Small intestine (tissue), 7 donors: ENCODE data around the gene MICALL2. TPM values are rescaled to one million over a fixed set of nuclear protein-coding genes. Genes with fewer than 3 reads are reported as not detected.

Experiments used
- DNase-seq, 2 donors: peaks; one replicate each; pipeline versions ENCODE4 v3.0.0 to v3.0.0-alpha.2; 2013
- FAIRE-seq: peaks from 2 replicates; lab custom pipeline; 2012; peaks lifted over from hg19 to GRCh38; lab: Jason Lieb, UNC
- H3K27ac ChIP-seq, 3 donors: one replicate each; pipeline ENCODE4 v1.5.1; 2013; ENCODE audit warnings: low read length in 2 of 3, mild to moderate bottlenecking in 2 of 3, control low read depth in 1 of 3, inconsistent platforms in 1 of 3, low read depth in 1 of 3, moderate library complexity in 1 of 3
- H3K27me3 ChIP-seq, 3 donors: one replicate each; pipeline ENCODE4 v1.6.1; 2013; ENCODE audit warnings: low read length in 3 of 3, inconsistent platforms in 1 of 3; ENCODE audit not compliant: control insufficient read depth in 3 of 3, insufficient read depth in 3 of 3
- H3K36me3 ChIP-seq, 3 donors: one replicate each; pipeline ENCODE4 v1.6.1; 2013; ENCODE audit warnings: low read length in 3 of 3, inconsistent platforms in 1 of 3, low read depth in 1 of 3, mild to moderate bottlenecking in 1 of 3, moderate library complexity in 1 of 3; ENCODE audit not compliant: control insufficient read depth in 3 of 3, insufficient read depth in 2 of 3
- H3K4me1 ChIP-seq, 3 donors: one replicate each; pipeline ENCODE4 v1.6.1; 2013; ENCODE audit warnings: low read length in 2 of 3, inconsistent platforms in 1 of 3, low read depth in 1 of 3, mild to moderate bottlenecking in 1 of 3, moderate library complexity in 1 of 3; ENCODE audit not compliant: control insufficient read depth in 3 of 3, insufficient read depth in 2 of 3
- H3K4me3 ChIP-seq, 3 donors: one replicate each; pipeline ENCODE4 v1.5.1; 2013; ENCODE audit warnings: low read length in 3 of 3, control low read depth in 1 of 3, inconsistent platforms in 1 of 3, low read depth in 1 of 3, mild to moderate bottlenecking in 1 of 3, moderate library complexity in 1 of 3
- H3K9me3 ChIP-seq, 2 donors: one replicate each; pipeline ENCODE4 v1.6.1; 2013; ENCODE audit warnings: low read depth in 1 of 2, low read length in 1 of 2; ENCODE audit not compliant: control insufficient read depth in 2 of 2, insufficient read depth in 1 of 2
- WGBS, 3 donors: extraction: QIAGEN DNeasy Blood & Tissue Kit; methylation state at CpG; one replicate each; pipeline ENCODE4 v1.1.7; 2013; 5-methylcytosine and 5-hydroxymethylcytosine counted together
- polyA plus RNA-seq, 4 donors: library from polyadenylated mRNA; stranded (reverse) in 3 of 4; unstranded in 1 of 4; fragments of 200-250 nt in 3 of 4; fragments of 120-200 nt in 1 of 4; gene quantifications; one replicate each; pipeline versions ENCODE4 v1.2.1 to v1.2.3, GENCODE V29; 2013
- donor health status: healthy with polysubstance abuse.
- donor health status: control.
- donor health status: control.
- donor health status: Bipolar disorder and iron deficiency.
- donor health status: healthy.

MICALL2 gene
- polyA plus RNA-seq, 4 donors, result 67.9 to 533 (median 264) TPM

DNA sequence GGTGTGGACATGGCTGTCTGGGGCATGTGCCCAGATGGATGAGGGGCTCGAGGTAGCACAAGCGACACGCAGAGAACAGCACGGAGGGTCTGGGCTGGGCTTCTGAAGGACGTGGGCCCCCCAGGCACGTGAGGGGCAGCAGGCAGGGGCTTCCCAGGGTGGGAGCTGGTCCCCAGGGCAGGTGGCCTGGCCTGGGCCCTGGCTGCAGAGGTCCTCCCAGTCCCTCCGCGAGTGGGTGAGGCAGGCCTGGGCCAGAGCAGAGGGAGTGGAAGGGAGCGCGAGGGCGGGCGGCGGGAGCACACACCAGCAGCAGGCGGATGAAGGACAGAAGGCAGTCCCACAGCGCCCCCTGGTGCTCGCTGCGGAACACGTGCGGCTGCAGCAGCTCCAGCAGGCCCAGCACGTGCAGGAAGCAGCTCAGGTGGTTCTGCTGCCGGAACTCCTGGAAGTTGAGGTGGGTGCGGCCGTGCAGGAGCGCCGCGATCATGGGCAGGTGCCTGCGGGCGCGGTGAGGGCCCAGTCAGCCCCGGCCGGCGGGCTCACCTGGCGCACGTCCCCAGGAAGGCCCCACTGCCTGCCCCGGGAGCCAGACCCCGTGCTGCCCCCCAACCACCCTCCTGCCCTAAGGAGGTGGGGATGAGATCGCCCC, 14.7 kb upstream of the MICALL2 start:
- FAIRE-seq (no peak), DNase-seq (peak; percentile 93 to 97)
- Histone ChIP-seq H3K27me3 (no peaks in the 10 kb centered on the region), H3K36me3 (peaks cover 12 to 99% (median 16%) of the 10 kb centered on the region in 3 donors), H3K27ac (peak overlapping the region in 2 of 3 donors; percentile 28 to 56), H3K4me3 (no peak overlapping the region), H3K4me1 (peaks cover 0 to 8% (median 4%) of the 10 kb centered on the region in 3 donors), H3K9me3 (no peaks in the 10 kb centered on the region)
- WGBS, 3 donors, result 17 to 22% (median 20%) methylated on average over 27 to 37 of the region's 37 CpGs

- Histone ChIP-seq H3K36me3 (peaks cover 10 to 80% (median 12%) of the 10 kb centered on the region in 3 donors), H3K27ac (no peak overlapping the region), H3K4me1 (peaks cover 3 to 24% (median 4%) of the 10 kb centered on the region in 3 donors), H3K27me3 (no peaks in the 10 kb centered on the region), H3K9me3 (no peaks in the 10 kb centered on the region), H3K4me3 (no peak overlapping the region)
- 93 to 97% (median 93%) methylated on average over 20 to 21 of the region's 21 CpGs for WGBS, 3 donors
- no peak for DNase-seq
- FAIRE-seq, result no peak
Measured at GRCh38 chr7:1470901-1471300, 11.6 kb upstream of the MICALL2 start.

- no peak for FAIRE-seq
- 89 to 91% (median 90%) methylated on average over 21 to 24 of the region's 24 CpGs for WGBS, 3 donors
Measured at GRCh38 chr7:1468643-1469298, 9.5 kb upstream of the MICALL2 start.

GRCh38 chr7:1468203-1468602, 8.9 kb upstream of the MICALL2 start:
- FAIRE-seq (no peak), DNase-seq (no peak)
- Histone ChIP-seq H3K27ac (no peak overlapping the region), H3K9me3 (no peaks in the 10 kb centered on the region), H3K36me3 (peaks cover 6 to 54% (median 10%) of the 10 kb centered on the region in 3 donors), H3K4me1 (peaks cover 0 to 33% (median 6%) of the 10 kb centered on the region in 3 donors), H3K27me3 (no peaks in the 10 kb centered on the region), H3K4me3 (no peak overlapping the region)
- WGBS, 3 donors, result 86 to 93% (median 92%) methylated on average over 12 to 13 of the region's 13 CpGs

More at GRCh38 chr7:1468643-1469298, 9.5 kb upstream of the MICALL2 start:
- no peaks in the 10 kb centered on the region for H3K9me3 ChIP-seq
- H3K27me3 ChIP-seq, result no peaks in the 10 kb centered on the region
- DNase-seq, result no peak
- peaks cover 6 to 60% (median 12%) of the 10 kb centered on the region in 3 donors for H3K36me3 ChIP-seq
- no peak overlapping the region for H3K27ac ChIP-seq
- H3K4me1 ChIP-seq, result peaks cover 0 to 28% (median 6%) of the 10 kb centered on the region in 3 donors
- no peak overlapping the region for H3K4me3 ChIP-seq

DNA sequence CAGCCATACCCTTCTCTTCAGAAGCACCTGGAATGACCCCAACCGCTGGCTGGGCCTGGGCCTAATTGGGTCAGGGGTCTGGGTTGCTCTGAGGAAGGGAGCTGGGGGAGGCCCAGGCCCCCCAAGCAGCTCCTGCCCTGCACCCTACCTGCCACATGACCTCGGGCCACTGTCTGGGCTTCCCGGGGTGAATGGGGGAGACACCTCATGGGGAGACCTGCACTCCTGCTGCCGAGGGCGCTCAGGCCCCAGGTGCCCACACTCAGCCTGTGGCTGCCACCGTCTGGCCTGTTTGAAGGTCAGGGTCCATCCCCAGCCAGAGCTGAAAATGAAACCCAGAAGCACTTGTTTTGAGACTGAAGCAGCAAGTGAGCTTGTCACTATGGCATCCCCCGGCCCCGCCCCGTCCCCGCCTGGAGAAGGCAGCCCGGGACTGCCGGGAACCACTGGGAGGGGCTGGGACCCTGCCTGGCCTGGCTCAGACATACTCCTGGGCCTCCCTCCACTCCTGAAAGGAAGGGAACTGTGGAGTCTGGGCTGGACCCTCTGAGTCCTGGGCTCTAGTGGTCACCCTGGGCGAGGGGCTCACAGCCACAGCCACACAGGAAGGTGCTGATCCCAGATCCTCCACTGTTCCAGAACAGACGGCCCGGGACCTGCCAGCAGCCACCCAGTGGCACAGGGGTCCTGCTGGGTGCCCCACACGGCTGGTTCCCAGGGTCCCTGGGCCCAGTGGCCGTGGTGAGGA, 7.4 kb upstream of the MICALL2 start:
- peak overlapping the region in 1 of 3 donors; percentile 10 for H3K4me3 ChIP-seq
- DNase-seq (peak; percentile 93 to 95), FAIRE-seq (no peak)
- no peaks in the 10 kb centered on the region for H3K9me3 ChIP-seq
- peak overlapping the region; percentile 75 to 94 (median 84) for H3K27ac ChIP-seq
- peaks cover 0 to 39% (median 5%) of the 10 kb centered on the region in 3 donors for H3K36me3 ChIP-seq
- no peaks in the 10 kb centered on the region for H3K27me3 ChIP-seq
- peaks cover 0 to 48% (median 8%) of the 10 kb centered on the region in 3 donors for H3K4me1 ChIP-seq
- 18 to 32% (median 23%) methylated on average over 16 to 17 of the region's 17 CpGs for WGBS, 3 donors

- H3K27me3 ChIP-seq, result no peaks in the 10 kb centered on the region
- H3K4me3 ChIP-seq, result no peak overlapping the region
- H3K4me1 ChIP-seq, result peaks cover 0 to 67% (median 8%) of the 10 kb centered on the region in 3 donors
- no peak for FAIRE-seq
- no peak for DNase-seq
- WGBS, 3 donors, result 71 to 79% (median 78%) methylated on average over 12 of the region's 12 CpGs
- no peaks in the 10 kb centered on the region for H3K9me3 ChIP-seq
- H3K36me3 ChIP-seq, result peaks cover 0 to 19% (median 0%) of the 10 kb centered on the region in 3 donors
- no peak overlapping the region for H3K27ac ChIP-seq
Measured at GRCh38 chr7:1464694-1465093, 5.4 kb upstream of the MICALL2 start.

GRCh38 chr7:1463676-1464223, 4.5 kb upstream of the MICALL2 start:
- Histone ChIP-seq H3K27ac (peak overlapping the region in 2 of 3 donors; percentile 95), H3K4me1 (peaks cover 0 to 67% (median 8%) of the 10 kb centered on the region in 3 donors), H3K9me3 (no peaks in the 10 kb centered on the region), H3K4me3 (no peak overlapping the region), H3K36me3 (peaks cover 0 to 9% (median 0%) of the 10 kb centered on the region in 3 donors), H3K27me3 (no peaks in the 10 kb centered on the region)
- WGBS, 3 donors, result 35 to 69% (median 45%) methylated on average over 18 of the region's 18 CpGs
- DNase-seq, result peak; percentile 53 to 54
- no peak for FAIRE-seq
